Naive B cell (primary cell): ENCODE data around the gene MATN3. TPM values are rescaled to one million over a fixed set of nuclear protein-coding genes. Genes with fewer than 3 reads are reported as not detected.

Experiments used
- ATAC-seq, 2 donors: fragments of 150-1000 bp; cut with Tn5 transposase; 2 replicates each; pipeline ENCODE4 v1.10.0; 2021; ENCODE audit warnings: low read depth in 2 of 2, mild to moderate bottlenecking in 2 of 2, moderate library complexity in 2 of 2
- DNase-seq: peaks from one replicate; pipeline ENCODE4 v3.0.0; 2022
- H3K27ac Mint-ChIP-seq, 6 donors: one replicate each; pipeline ENCODE4 v1.8.0; 2020 to 2022; ENCODE audit warnings: mild to moderate bottlenecking in 6 of 6, mixed read lengths in 6 of 6, moderate library complexity in 5 of 6, inconsistent platforms in 2 of 6
- H3K27me3 Mint-ChIP-seq, 3 donors: one replicate each; pipeline ENCODE4 v1.8.0; 2021 to 2022; ENCODE audit warnings: mixed read lengths in 3 of 3, mild to moderate bottlenecking in 1 of 3
- H3K36me3 Mint-ChIP-seq, 2 donors: one replicate each; pipeline ENCODE4 v1.8.0; 2020 to 2022; ENCODE audit warnings: mixed read lengths in 2 of 2, inconsistent platforms in 1 of 2, mild to moderate bottlenecking in 1 of 2
- H3K4me1 Mint-ChIP-seq, 3 donors: one replicate each; pipeline ENCODE4 v1.8.0; 2020 to 2022; ENCODE audit warnings: mixed read lengths in 3 of 3, inconsistent platforms in 1 of 3, mild to moderate bottlenecking in 1 of 3, moderate library complexity in 1 of 3
- H3K4me3 Mint-ChIP-seq, 8 donors: one replicate each; pipeline ENCODE4 v1.8.0; 2020 to 2022; ENCODE audit warnings: mild to moderate bottlenecking in 8 of 8, mixed read lengths in 8 of 8, moderate library complexity in 8 of 8, inconsistent platforms in 2 of 8
- H3K9me3 Mint-ChIP-seq, 7 donors: one replicate each; pipeline ENCODE4 v1.8.0; 2020 to 2022; ENCODE audit warnings: mixed read lengths in 7 of 7, mild to moderate bottlenecking in 5 of 7, inconsistent platforms in 2 of 7, moderate library complexity in 1 of 7
- polyA plus RNA-seq, 6 donors: library from polyadenylated mRNA; unstranded; fragments of 300-500 nt; fragmentation: Illumina TruSeq; gene quantifications; one replicate each; pipeline ENCODE4 v1.2.3, GENCODE V29; 2021; ENCODE audit warnings: low read depth in 6 of 6

Gene MATN3
- polyA plus RNA-seq, 6 donors from 2014 or later, result not detected

- ATAC-seq (no peak), DNase-seq (no peak)
- Mint-ChIP-seq H3K27me3 (no peaks in the 10 kb centered on the region), H3K9me3 (no peaks in the 10 kb centered on the region), H3K4me1 (no peaks in the 10 kb centered on the region), H3K36me3 (peaks cover 0 to 29% of the 10 kb centered on the region in 2 donors), H3K27ac (no peak overlapping the region), H3K4me3 (no peak overlapping the region)
Observed at GRCh38 chr2:19979932-19980331, 32.5 kb downstream of the MATN3 start.

DNA sequence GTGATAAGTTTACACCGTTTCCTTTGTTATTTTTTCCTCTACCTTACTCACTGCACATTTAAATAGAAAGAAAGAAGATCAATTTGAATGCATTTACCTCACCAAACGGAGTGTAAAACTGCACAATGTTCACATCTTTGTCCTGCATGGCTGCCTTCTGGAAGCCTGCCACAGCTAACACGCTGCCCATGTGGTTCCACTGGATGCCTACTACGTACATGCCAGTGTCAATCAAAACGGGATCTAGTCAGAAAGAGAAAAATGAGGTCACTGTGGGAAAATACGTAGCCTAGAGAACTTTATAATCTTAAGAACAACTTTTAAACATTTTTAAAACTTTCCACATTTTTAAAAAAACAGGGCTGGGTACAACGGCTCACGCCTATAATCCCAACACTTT, 39.0 kb downstream of the MATN3 start:
- H3K9me3 Mint-ChIP-seq, result no peaks in the 10 kb centered on the region
- no peaks in the 10 kb centered on the region for H3K27me3 Mint-ChIP-seq
- DNase-seq, result no peak
- H3K27ac Mint-ChIP-seq, result no peak overlapping the region
- H3K4me1 Mint-ChIP-seq, result peaks cover 0 to 3% (median 0%) of the 10 kb centered on the region in 3 donors
- peaks cover 8 to 9% of the 10 kb centered on the region in 2 donors for H3K36me3 Mint-ChIP-seq
- no peak overlapping the region for H3K4me3 Mint-ChIP-seq
- no peak for ATAC-seq

DNA sequence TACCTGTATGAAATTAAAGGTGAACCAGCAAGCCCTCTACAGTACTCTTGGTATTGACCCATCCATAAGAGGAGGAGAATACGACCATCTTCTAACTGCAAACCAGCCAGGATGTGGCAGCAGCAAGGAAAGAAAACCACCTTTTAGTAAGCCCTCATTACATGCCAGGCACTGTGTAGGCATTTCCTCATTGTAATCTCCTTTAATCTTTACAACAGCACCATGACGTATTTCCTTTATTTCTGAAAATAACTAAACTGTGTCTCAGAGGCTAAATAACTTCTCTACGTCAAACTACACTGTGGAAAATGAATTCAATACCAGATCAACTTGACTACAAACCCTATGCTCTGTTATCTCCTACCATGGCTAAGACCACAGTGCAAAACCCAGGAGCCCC, 40.8 kb downstream of the MATN3 start:
- H3K36me3 Mint-ChIP-seq, result peaks cover 8% of the 10 kb centered on the region in 2 donors
- H3K4me1 Mint-ChIP-seq, result peaks cover 0 to 3% (median 0%) of the 10 kb centered on the region in 3 donors
- no peaks in the 10 kb centered on the region for H3K27me3 Mint-ChIP-seq
- no peak for DNase-seq
- H3K9me3 Mint-ChIP-seq, result no peaks in the 10 kb centered on the region
- ATAC-seq, result peak; percentile 12 to 35
- no peak overlapping the region for H3K4me3 Mint-ChIP-seq
- H3K27ac Mint-ChIP-seq, result no peak overlapping the region

- H3K36me3 Mint-ChIP-seq, result peaks cover 0 to 7% of the 10 kb centered on the region in 2 donors
- H3K4me3 Mint-ChIP-seq, result no peak overlapping the region
- no peaks in the 10 kb centered on the region for H3K27me3 Mint-ChIP-seq
- peaks cover 0 to 2% (median 0%) of the 10 kb centered on the region in 7 donors for H3K9me3 Mint-ChIP-seq
- no peak for ATAC-seq
- DNase-seq, result no peak
- no peak overlapping the region for H3K27ac Mint-ChIP-seq
- no peaks in the 10 kb centered on the region for H3K4me1 Mint-ChIP-seq
Observed at GRCh38 chr2:19963386-19963785, 49.1 kb downstream of the MATN3 start.

DNA sequence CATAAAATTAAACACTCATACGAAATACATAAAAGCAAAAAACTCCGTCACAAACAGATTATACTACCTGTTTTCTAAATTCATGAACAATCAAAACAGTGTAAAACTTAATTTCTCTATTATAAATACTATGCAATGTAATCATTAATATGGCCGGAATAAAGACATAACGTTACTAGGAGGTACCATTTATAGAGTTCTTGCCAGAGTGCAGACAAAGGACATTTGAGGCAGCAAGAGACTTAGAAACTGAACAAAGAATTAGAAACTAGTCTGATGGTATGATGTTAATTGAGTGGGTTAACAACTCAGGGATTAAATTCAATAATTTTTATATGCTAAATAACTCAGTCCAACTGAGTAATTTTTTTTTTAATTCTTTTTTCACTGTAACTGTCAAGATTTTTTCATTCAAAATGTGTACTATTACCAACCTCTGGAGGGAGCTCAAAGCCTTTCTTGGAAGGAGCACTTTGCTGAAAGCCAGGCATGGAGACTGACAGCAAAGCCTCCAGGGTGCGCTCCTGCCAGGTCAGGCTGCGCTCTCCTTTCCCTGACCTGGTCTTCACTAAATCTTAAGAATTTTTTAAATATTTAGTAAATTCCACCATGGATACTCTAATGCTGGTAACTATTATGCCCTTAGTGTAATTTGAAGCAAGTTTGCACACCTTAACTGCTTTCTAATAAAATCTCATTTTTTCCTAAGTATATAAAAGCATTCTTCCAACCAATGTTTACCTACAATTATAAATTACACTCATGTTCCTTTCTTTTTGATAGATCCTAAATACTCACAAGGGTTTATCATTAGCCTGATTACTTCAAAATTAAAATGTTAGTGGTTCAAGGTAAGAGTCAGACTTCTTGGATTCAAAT, 56.7 kb downstream of the MATN3 start:
- Mint-ChIP-seq H3K9me3 (no peaks in the 10 kb centered on the region), H3K4me1 (no peaks in the 10 kb centered on the region), H3K27me3 (no peaks in the 10 kb centered on the region), H3K4me3 (no peak overlapping the region), H3K27ac (no peak overlapping the region), H3K36me3 (no peaks in the 10 kb centered on the region)
- DNase-seq, result peak; percentile 38
- peak; percentile 74 to 81 for ATAC-seq

- no peaks in the 10 kb centered on the region for H3K9me3 Mint-ChIP-seq
- no peak for ATAC-seq
- H3K4me3 Mint-ChIP-seq, result no peak overlapping the region
- no peak overlapping the region for H3K27ac Mint-ChIP-seq
- H3K4me1 Mint-ChIP-seq, result no peaks in the 10 kb centered on the region
- no peak for DNase-seq
- no peaks in the 10 kb centered on the region for H3K27me3 Mint-ChIP-seq
- peaks cover 14 to 20% of the 10 kb centered on the region in 2 donors for H3K36me3 Mint-ChIP-seq
Observed at GRCh38 chr2:19949071-19949470, 63.4 kb downstream of the MATN3 start.

- Mint-ChIP-seq H3K4me1 (no peaks in the 10 kb centered on the region), H3K4me3 (no peak overlapping the region), H3K36me3 (peaks cover 15 to 20% of the 10 kb centered on the region in 2 donors), H3K9me3 (no peaks in the 10 kb centered on the region), H3K27me3 (no peaks in the 10 kb centered on the region), H3K27ac (peak overlapping the region in 1 of 6 donors; percentile 20)
- ATAC-seq (no peak), DNase-seq (no peak)
Observed at GRCh38 chr2:19947184-19947940, 65.1 kb downstream of the MATN3 start.

DNA sequence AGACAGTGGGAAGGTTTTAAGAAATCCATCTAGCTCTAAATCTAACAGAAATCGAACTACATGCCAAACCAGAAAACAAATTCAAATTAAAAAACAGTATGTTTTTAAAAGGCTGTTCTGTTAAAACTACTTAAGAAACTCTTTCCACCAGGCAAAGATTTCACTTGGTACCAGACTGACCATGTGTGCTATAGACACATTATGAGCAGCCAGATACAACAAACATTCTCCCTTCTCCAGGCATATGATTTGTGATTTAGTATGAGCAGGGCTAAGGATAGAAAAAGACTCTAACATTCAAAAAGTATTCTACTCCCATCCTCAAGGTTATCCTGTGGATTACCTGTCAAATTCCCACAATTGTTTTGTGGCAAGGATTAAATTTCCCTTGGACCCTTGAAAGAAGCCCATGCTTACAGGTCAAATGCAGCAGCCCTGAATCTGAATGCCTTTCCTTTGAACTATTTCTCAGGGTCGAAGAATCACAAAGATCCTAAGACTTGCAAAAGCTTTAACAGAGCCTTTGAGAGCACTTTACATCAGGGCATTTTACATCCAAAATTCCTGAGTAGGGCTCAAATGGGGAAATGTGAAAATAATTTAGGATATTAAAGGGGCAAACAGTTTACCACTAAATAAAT, 68.1 kb downstream of the MATN3 start:
- Mint-ChIP-seq H3K9me3 (no peaks in the 10 kb centered on the region), H3K27me3 (no peaks in the 10 kb centered on the region), H3K27ac (no peak overlapping the region), H3K4me1 (no peaks in the 10 kb centered on the region), H3K36me3 (peaks cover 6 to 19% of the 10 kb centered on the region in 2 donors), H3K4me3 (no peak overlapping the region)
- DNase-seq, result no peak
- no peak for ATAC-seq

- ATAC-seq (no peak), DNase-seq (no peak)
- H3K27ac Mint-ChIP-seq, result no peak overlapping the region
- no peaks in the 10 kb centered on the region for H3K27me3 Mint-ChIP-seq
- no peaks in the 10 kb centered on the region for H3K4me1 Mint-ChIP-seq
- peaks cover 0 to 19% of the 10 kb centered on the region in 2 donors for H3K36me3 Mint-ChIP-seq
- no peaks in the 10 kb centered on the region for H3K9me3 Mint-ChIP-seq
- no peak overlapping the region for H3K4me3 Mint-ChIP-seq
Observed at GRCh38 chr2:19943189-19943588, 69.3 kb downstream of the MATN3 start.

DNA sequence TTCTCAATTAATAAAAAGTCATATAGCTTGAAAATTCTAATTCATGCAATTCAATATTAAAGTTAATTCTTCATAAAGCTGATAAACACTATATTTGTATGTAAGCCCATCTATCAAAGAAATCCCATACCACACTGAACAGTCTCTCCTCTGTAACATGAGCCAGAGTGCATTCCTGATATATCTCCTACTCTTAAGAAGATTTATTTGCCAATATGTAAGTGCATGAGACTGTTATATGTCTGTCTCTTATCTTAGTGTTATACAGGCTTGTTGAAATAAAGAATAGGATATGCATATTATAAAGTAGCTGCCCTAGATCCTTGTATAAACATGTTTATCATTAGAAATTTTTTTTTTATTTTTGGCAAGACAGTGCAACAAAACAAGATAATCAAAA, 70.3 kb downstream of the MATN3 start:
- DNase-seq (no peak), ATAC-seq (no peak)
- no peaks in the 10 kb centered on the region for H3K27me3 Mint-ChIP-seq
- H3K4me3 Mint-ChIP-seq, result no peak overlapping the region
- H3K27ac Mint-ChIP-seq, result no peak overlapping the region
- H3K4me1 Mint-ChIP-seq, result no peaks in the 10 kb centered on the region
- H3K36me3 Mint-ChIP-seq, result peaks cover 0 to 22% of the 10 kb centered on the region in 2 donors
- H3K9me3 Mint-ChIP-seq, result no peaks in the 10 kb centered on the region

Other genes with a start within 250 kb of the MATN3 start
- gene TTC32, start 110.7 kb downstream of the MATN3 start, polyA plus RNA-seq, result 10 to 100 TPM; 29.8 to 46.2 (median 35.8) TPM
- gene WDR35, start 22.6 kb downstream of the MATN3 start, polyA plus RNA-seq, result 1 to 10 TPM in 5 of 6 donors, under 1 TPM in 1; 0.04 to 3.2 (median 2.0) TPM
- 100 to 1,000 TPM; 167 to 227 (median 189) TPM for gene LAPTM4A, start 39.0 kb upstream of the MATN3 start, polyA plus RNA-seq
- not detected for gene SDC1, start 212.5 kb upstream of the MATN3 start, polyA plus RNA-seq